ENCODE measurements around the gene SYNJ2. TPM values are rescaled to one million over a fixed set of nuclear protein-coding genes. Genes with fewer than 3 reads are reported as not detected.

Gene SYNJ2
- total and polyA plus RNA-seq, 4 donors, result 3.4 to 8.8 (median 4.8) TPM

- H3K36me3 ChIP-seq (ENCODE audit: control insufficient read depth in 4 of 4, insufficient read depth in 4 of 4, low read length in 4 of 4), result no peaks in the 10 kb centered on the region
- no peaks in the 10 kb centered on the region for H3K9me3 ChIP-seq (ENCODE audit: control insufficient read depth in 4 of 4, insufficient read depth in 3 of 4, low read length in 3 of 4)
- WGBS, 2 donors, result 92 to 97% methylated on average over 19 of the region's 19 CpGs
- H3K27me3 ChIP-seq (ENCODE audit: control insufficient read depth in 3 of 3, insufficient read depth in 3 of 3, low read length in 2 of 3), result no peaks in the 10 kb centered on the region
- ATAC-seq (ENCODE audit: insufficient read depth, low FRiP score) (no peak), DNase-seq (no peak)
- H3K9ac ChIP-seq (ENCODE audit: insufficient read depth in 1 of 2, low read length in 2 of 2), result no peak overlapping the region
- H3K4me3 ChIP-seq, result no peak overlapping the region
- H3K27ac ChIP-seq (ENCODE audit: low read depth in 1 of 2, low read length in 1 of 2), result peak overlapping the region in 1 of 2 donors; percentile 50
- TF ChIP-seq, protein P1, sequence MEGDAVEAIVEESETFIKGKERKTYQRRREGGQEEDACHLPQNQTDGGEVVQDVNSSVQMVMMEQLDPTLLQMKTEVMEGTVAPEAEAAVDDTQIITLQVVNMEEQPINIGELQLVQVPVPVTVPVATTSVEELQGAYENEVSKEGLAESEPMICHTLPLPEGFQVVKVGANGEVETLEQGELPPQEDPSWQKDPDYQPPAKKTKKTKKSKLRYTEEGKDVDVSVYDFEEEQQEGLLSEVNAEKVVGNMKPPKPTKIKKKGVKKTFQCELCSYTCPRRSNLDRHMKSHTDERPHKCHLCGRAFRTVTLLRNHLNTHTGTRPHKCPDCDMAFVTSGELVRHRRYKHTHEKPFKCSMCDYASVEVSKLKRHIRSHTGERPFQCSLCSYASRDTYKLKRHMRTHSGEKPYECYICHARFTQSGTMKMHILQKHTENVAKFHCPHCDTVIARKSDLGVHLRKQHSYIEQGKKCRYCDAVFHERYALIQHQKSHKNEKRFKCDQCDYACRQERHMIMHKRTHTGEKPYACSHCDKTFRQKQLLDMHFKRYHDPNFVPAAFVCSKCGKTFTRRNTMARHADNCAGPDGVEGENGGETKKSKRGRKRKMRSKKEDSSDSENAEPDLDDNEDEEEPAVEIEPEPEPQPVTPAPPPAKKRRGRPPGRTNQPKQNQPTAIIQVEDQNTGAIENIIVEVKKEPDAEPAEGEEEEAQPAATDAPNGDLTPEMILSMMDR (IDR thresholded peaks at IDR 0.05; ENCODE audit: control extremely low read depth, extremely low read depth), result no peak
- peaks cover 14 to 33% (median 20%) of the 10 kb centered on the region in 5 donors for H3K4me1 ChIP-seq (ENCODE audit: control insufficient read depth in 5 of 5, insufficient read depth in 5 of 5, low read length in 5 of 5)
Measured at GRCh38 chr6:158010591-158011477, 29.2 kb downstream of the SYNJ2 start.

DNA sequence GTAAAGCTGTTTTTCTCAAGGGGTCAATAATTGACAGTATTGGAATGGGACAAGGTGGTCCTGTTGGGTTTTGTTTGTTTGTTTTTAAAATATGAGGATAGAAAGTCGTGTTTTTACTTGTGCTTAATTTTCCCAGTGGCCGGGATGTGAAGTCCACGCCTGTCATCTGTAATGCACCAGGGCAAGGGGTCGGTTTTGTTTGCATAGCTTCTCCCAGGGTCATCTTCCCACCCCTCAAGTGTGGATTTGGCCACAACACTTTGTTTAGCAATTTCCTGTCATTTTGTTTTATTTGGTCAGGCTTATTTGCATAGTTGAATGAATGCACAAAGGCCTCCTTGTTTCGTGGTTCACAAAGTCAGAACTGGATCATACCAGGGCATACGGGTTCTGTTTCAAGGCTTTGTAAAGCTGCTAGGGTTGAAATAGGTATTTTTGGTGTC is 29.8 kb downstream of the SYNJ2 start:
- 70 to 71% methylated on average over 6 of the region's 6 CpGs for WGBS, 2 donors

DNA sequence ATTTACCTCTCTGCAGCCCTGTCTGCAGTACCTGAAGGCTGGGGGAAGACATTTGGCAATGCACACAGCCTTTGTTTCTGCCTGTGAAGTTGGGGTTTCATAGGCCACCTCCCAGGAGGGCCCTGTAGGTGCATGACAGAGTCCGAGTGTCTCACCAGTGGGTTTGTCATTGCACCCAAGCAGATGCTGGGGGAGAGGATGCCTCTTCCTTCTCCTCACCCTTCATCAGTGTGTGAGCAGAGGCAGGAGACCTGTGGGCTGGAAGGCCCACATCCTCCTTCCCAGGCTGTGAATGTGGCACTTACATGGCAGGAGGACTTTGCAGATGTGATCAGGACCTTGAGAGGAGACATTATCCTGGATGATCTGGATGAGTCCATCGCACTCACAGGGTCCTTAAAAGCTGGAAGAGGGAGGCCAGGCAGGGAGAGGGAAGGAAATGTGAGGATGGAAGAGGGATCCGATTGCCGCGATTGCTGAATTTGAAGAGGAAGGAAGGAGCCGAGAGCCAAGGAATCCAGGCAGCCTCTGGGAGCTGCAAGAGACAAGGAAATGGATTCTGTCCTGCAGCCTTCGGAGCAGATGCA is 30.4 kb downstream of the SYNJ2 start:
- no peak for ATAC-seq (ENCODE audit: insufficient read depth, low FRiP score)
- WGBS, 2 donors, result 66 to 80% methylated on average over 7 of the region's 7 CpGs
- peaks cover 14 to 38% (median 20%) of the 10 kb centered on the region in 5 donors for H3K4me1 ChIP-seq (ENCODE audit: control insufficient read depth in 5 of 5, insufficient read depth in 5 of 5, low read length in 5 of 5)
- peak overlapping the region in 1 of 2 donors; percentile 4 for H3K27ac ChIP-seq (ENCODE audit: low read depth in 1 of 2, low read length in 1 of 2)
- no peak overlapping the region for H3K9ac ChIP-seq (ENCODE audit: insufficient read depth in 1 of 2, low read length in 2 of 2)
- H3K4me3 ChIP-seq, result no peak overlapping the region
- H3K36me3 ChIP-seq (ENCODE audit: control insufficient read depth in 4 of 4, insufficient read depth in 4 of 4, low read length in 4 of 4), result no peaks in the 10 kb centered on the region
- H3K27me3 ChIP-seq (ENCODE audit: control insufficient read depth in 3 of 3, insufficient read depth in 3 of 3, low read length in 2 of 3), result no peaks in the 10 kb centered on the region
- DNase-seq, result no peak
- no peaks in the 10 kb centered on the region for H3K9me3 ChIP-seq (ENCODE audit: control insufficient read depth in 4 of 4, insufficient read depth in 3 of 4, low read length in 3 of 4)
- TF ChIP-seq, protein P1 (IDR thresholded peaks at IDR 0.05; ENCODE audit: control extremely low read depth, extremely low read depth), result no peak

More for the DNA sequence above, 29.8 kb downstream of the SYNJ2 start:
- Histone ChIP-seq H3K36me3 (ENCODE audit: control insufficient read depth in 4 of 4, insufficient read depth in 4 of 4, low read length in 4 of 4) (no peaks in the 10 kb centered on the region), H3K9me3 (ENCODE audit: control insufficient read depth in 4 of 4, insufficient read depth in 3 of 4, low read length in 3 of 4) (no peaks in the 10 kb centered on the region), H3K27me3 (ENCODE audit: control insufficient read depth in 3 of 3, insufficient read depth in 3 of 3, low read length in 2 of 3) (no peaks in the 10 kb centered on the region), H3K9ac (ENCODE audit: insufficient read depth in 1 of 2, low read length in 2 of 2) (no peak overlapping the region), H3K4me3 (no peak overlapping the region), H3K4me1 (ENCODE audit: control insufficient read depth in 5 of 5, insufficient read depth in 5 of 5, low read length in 5 of 5) (peaks cover 14 to 33% (median 20%) of the 10 kb centered on the region in 5 donors), H3K27ac (ENCODE audit: low read depth in 1 of 2, low read length in 1 of 2) (no peak overlapping the region)
- peak; percentile 44 to 81 (median 65) for DNase-seq
- TF ChIP-seq, protein P1 (IDR thresholded peaks at IDR 0.05; ENCODE audit: control extremely low read depth, extremely low read depth), result no peak
- no peak for ATAC-seq (ENCODE audit: insufficient read depth, low FRiP score)

Data from lung (tissue), 12 donors.